SK-N-MC (cell line): ENCODE data around the gene C1QTNF3.

ENCODE experiments used
- DNase-seq: peaks from one replicate; pipeline ENCODE4 v3.0.0-alpha.2; 2011; ENCODE audit warnings: low read depth, low spot score
- H3K27ac ChIP-seq: fragments of 200-600 bp; sonication (generic); 2 replicates; pipeline ENCODE4 v1.5.1; 2016; ENCODE audit warnings: mixed run types
- H3K36me3 ChIP-seq: fragments of 200-600 bp; sonication (generic); 2 replicates; pipeline ENCODE4 v1.6.1; 2017; ENCODE audit warnings: antibody characterized with exemption, low read length, mixed read lengths; ENCODE audit not compliant: insufficient read depth
- H3K4me3 ChIP-seq: fragments of 200-600 bp; sonication (generic); 2 replicates; pipeline ENCODE4 v1.5.1; 2016
- H3K9ac ChIP-seq: fragments of 200-600 bp; sonication (generic); 2 replicates; pipeline ENCODE4 v1.8.0; 2017; ENCODE audit warnings: mixed run types, mixed read lengths; ENCODE audit not compliant: insufficient read length
- H3K9me3 ChIP-seq: fragments of 200-600 bp; sonication (generic); 2 replicates; pipeline ENCODE4 v1.6.1; 2017; ENCODE audit warnings: low read depth, mild to moderate bottlenecking, antibody characterized with exemption, low read length, moderate library complexity, mixed read lengths
- EZH2 ChIP-seq: fragments of 200-600 bp; sonication (generic); IDR thresholded peaks from one replicate; pipeline ENCODE4 v1.6.1; 2017; ENCODE audit warnings: antibody characterized with exemption
- FOXP2 ChIP-seq: optimal IDR thresholded peaks from 2 replicates; pipeline ENCODE3; 2011; ENCODE audit warnings: mild to moderate bottlenecking, moderate library complexity; ENCODE audit not compliant: insufficient read depth; ENCODE audit errors: extremely low read length, control extremely low read depth
- POLR2AphosphoS5 ChIP-seq: IDR thresholded peaks from 2 replicates; pipeline ENCODE4 v1.6.1; 2012; ENCODE audit warnings: mild to moderate bottlenecking, low read depth, low read length, borderline replicate concordance

Gene C1QTNF3

GRCh38 chr5:33999978-34000377 is 43.0 kb downstream of the C1QTNF3 start:
- Histone ChIP-seq H3K4me3 (no peak overlapping the region), H3K9me3 (no peaks in the 10 kb centered on the region), H3K9ac (no peak overlapping the region), H3K36me3 (peaks cover 24% of the 10 kb centered on the region), H3K27ac (peak overlapping the region; percentile 29; the same call in 1 of the 2 replicates)
- no peak for DNase-seq
- TF ChIP-seq EZH2 (no peak), POLR2AphosphoS5 (no peak), FOXP2 (no peak)

- Histone ChIP-seq H3K9ac (no peak overlapping the region), H3K9me3 (no peaks in the 10 kb centered on the region), H3K4me3 (no peak overlapping the region), H3K36me3 (peaks cover 16% of the 10 kb centered on the region), H3K27ac (no peak overlapping the region)
- no peak for DNase-seq
- TF ChIP-seq FOXP2, result no peak
- no peak for TF ChIP-seq POLR2AphosphoS5
- no peak for TF ChIP-seq EZH2
These were observed 45.6 kb downstream of the C1QTNF3 start for GRCh38 chr5:33997331-33997983.

GRCh38 chr5:33995865-33996264 is 47.1 kb downstream of the C1QTNF3 start:
- H3K27ac ChIP-seq, result no peak overlapping the region
- peak overlapping the region; percentile 42 for H3K9ac ChIP-seq
- TF ChIP-seq POLR2AphosphoS5, result no peak
- TF ChIP-seq FOXP2, result no peak
- no peak for TF ChIP-seq EZH2
- no peak for DNase-seq
- H3K9me3 ChIP-seq, result no peaks in the 10 kb centered on the region
- H3K4me3 ChIP-seq, result no peak overlapping the region
- H3K36me3 ChIP-seq, result peaks cover 16% of the 10 kb centered on the region

- Histone ChIP-seq H3K4me3 (no peak overlapping the region), H3K27ac (no peak overlapping the region), H3K36me3 (peaks cover 16% of the 10 kb centered on the region), H3K9ac (no peak overlapping the region), H3K9me3 (no peaks in the 10 kb centered on the region)
- DNase-seq, result no peak
- TF ChIP-seq EZH2 (no peak), POLR2AphosphoS5 (no peak), FOXP2 (no peak)
These were observed 48.2 kb downstream of the C1QTNF3 start for GRCh38 chr5:33994845-33995244.

- Histone ChIP-seq H3K27ac (no peak overlapping the region), H3K36me3 (peaks cover 25% of the 10 kb centered on the region), H3K9ac (no peak overlapping the region), H3K4me3 (no peak overlapping the region), H3K9me3 (no peaks in the 10 kb centered on the region)
- no peak for DNase-seq
- TF ChIP-seq EZH2 (no peak), POLR2AphosphoS5 (no peak), FOXP2 (no peak)
These were observed 50.1 kb downstream of the C1QTNF3 start for GRCh38 chr5:33992864-33993263.

GRCh38 chr5:33985447-33985846 is 57.6 kb downstream of the C1QTNF3 start:
- peaks cover 24% of the 10 kb centered on the region for H3K36me3 ChIP-seq
- no peak overlapping the region for H3K4me3 ChIP-seq
- H3K9me3 ChIP-seq, result no peaks in the 10 kb centered on the region
- DNase-seq, result no peak
- no peak overlapping the region for H3K27ac ChIP-seq
- H3K9ac ChIP-seq, result no peak overlapping the region
- TF ChIP-seq POLR2AphosphoS5 (no peak), FOXP2 (no peak), EZH2 (no peak)

- H3K4me3 ChIP-seq, result no peak within 1 kb of the TSS
- DNase-seq, result no peak
- H3K27ac ChIP-seq, result no peak within 1 kb of the TSS
- no peak within 1 kb of the TSS for H3K9ac ChIP-seq
- TF ChIP-seq EZH2, result no peak
- TF ChIP-seq POLR2AphosphoS5, result no peak
- TF ChIP-seq FOXP2, result no peak
- peaks cover 24% of the 10 kb centered on the region for H3K36me3 ChIP-seq
- no peaks in the 10 kb centered on the region for H3K9me3 ChIP-seq
These were observed 58.3 kb downstream of the C1QTNF3 start, which contains the start of gene SLC45A2 for GRCh38 chr5:33984671-33985124. SLC45A2 (minus strand) TSS chr5:33984693; CDS start chr5:33984583, 110 bp downstream.

- TF ChIP-seq EZH2 (no peak), POLR2AphosphoS5 (no peak), FOXP2 (no peak)
- Histone ChIP-seq H3K27ac (no peak overlapping the region), H3K4me3 (no peak overlapping the region), H3K9ac (no peak overlapping the region), H3K36me3 (peaks cover 21% of the 10 kb centered on the region), H3K9me3 (no peaks in the 10 kb centered on the region)
- DNase-seq, result no peak
These were observed 58.8 kb downstream of the C1QTNF3 start for GRCh38 chr5:33984178-33984577.
